Measurements from ENCODE around the gene NDST1.

GRCh38 chr5:150570333-150570732 lies 62.4 kb downstream of the NDST1 start:
- TF ChIP-seq POLR2A (IDR thresholded peaks at IDR 0.05) (no peak), CTCF (IDR thresholded peaks at IDR 0.05 in 8 of 11, conservative IDR thresholded peaks at IDR 0.05 in 3 of 11) (no peak), POLR2AphosphoS5 (IDR thresholded peaks at IDR 0.05) (no peak)

Measured in spleen (tissue), 7 donors.